HEK293 (cell line): ENCODE data around the gene AEBP2.
A peak's percentile ranks its signal among the peaks of the same experiment; 100 is the strongest.

ENCODE experiments used
- CTCF ChIA-PET: fragments of 350-600 bp; formaldehyde crosslinking; extraction: SDS; loops from one replicate; lab custom pipeline; 2021; ENCODE audit warnings: antibody characterized with exemption; lab: Yijun Ruan, JAX
- POLR2A ChIA-PET: fragments of 300-600 bp; formaldehyde crosslinking; extraction: SDS; loops from one replicate; lab custom pipeline; 2020; ENCODE audit warnings: antibody characterized with exemption, inconsistent platforms; lab: Yijun Ruan, JAX
- H3K27ac ChIP-seq: fragments of 200-500 bp; sonication (Bioruptor generic); 2 replicates; pipeline ENCODE4 v1.5.1; 2014; ENCODE audit warnings: low read depth, low read length, control low read depth, inconsistent platforms; ENCODE audit errors: extremely low read depth
- H3K36me3 ChIP-seq, 2 experiments: fragments of 200-500 bp in 1 of 2; sonication (Bioruptor generic) in 1 of 2; 1 replicate in 1 of 2; 2 replicates in 1 of 2; pipeline ENCODE4 v1.5.1; 2014 to 2017; ENCODE audit warnings: inconsistent platforms in 2 of 2, low read length in 2 of 2; ENCODE audit not compliant: control insufficient read depth in 2 of 2, insufficient read depth in 1 of 2
- H3K4me1 ChIP-seq: fragments of 200-500 bp; sonication (Bioruptor generic); 2 replicates; pipeline ENCODE4 v1.5.1; 2014; ENCODE audit warnings: mild to moderate bottlenecking, low read length, inconsistent platforms; ENCODE audit not compliant: control insufficient read depth, insufficient read depth
- H3K4me3 ChIP-seq: 2 replicates; pipeline ENCODE4 v1.5.1; 2011; ENCODE audit warnings: low read depth, mild to moderate bottlenecking, control low read depth, low read length, moderate library complexity
- H3K9me3 ChIP-seq: fragments of 200-500 bp; sonication (Bioruptor generic); 2 replicates; pipeline ENCODE4 v1.5.1; 2014; ENCODE audit warnings: low read depth, low read length, inconsistent platforms; ENCODE audit not compliant: control insufficient read depth, insufficient read depth
- KLF9 ChIP-seq: fragments of 450-650 bp; formaldehyde crosslinking; IDR thresholded peaks from 2 replicates; pipeline ENCODE4 v1.5.1; 2016; ENCODE audit warnings: missing biosample characterization, missing genetic modification characterization, low read depth
- OSR2 ChIP-seq: fragments of 450-650 bp; formaldehyde crosslinking; IDR thresholded peaks from 2 replicates; pipeline ENCODE4 v1.5.1; 2016; ENCODE audit warnings: missing biosample characterization, missing genetic modification characterization
- PRDM6 ChIP-seq: fragments of 450-650 bp; formaldehyde crosslinking; IDR thresholded peaks from 2 replicates; pipeline ENCODE4 v1.5.1; 2017; ENCODE audit warnings: missing biosample characterization, missing genetic modification characterization
- REST ChIP-seq: fragments of 450-650 bp; formaldehyde crosslinking; IDR thresholded peaks from 2 replicates; pipeline ENCODE4 v1.5.1; 2016; ENCODE audit warnings: missing biosample characterization, missing genetic modification characterization
- SCRT2 ChIP-seq: fragments of 450-650 bp; formaldehyde crosslinking; IDR thresholded peaks from 2 replicates; pipeline ENCODE4 v1.5.1; 2016; ENCODE audit warnings: missing biosample characterization, missing genetic modification characterization
- ZBTB26 ChIP-seq: fragments of 450-650 bp; formaldehyde crosslinking; optimal IDR thresholded peaks from 2 replicates; pipeline ENCODE3; 2016; ENCODE audit warnings: missing biosample characterization, mild to moderate bottlenecking, missing genetic modification characterization
- ZBTB48 ChIP-seq: fragments of 450-650 bp; formaldehyde crosslinking; IDR thresholded peaks from 2 replicates; pipeline ENCODE4 v1.5.1; 2016; ENCODE audit warnings: missing biosample characterization, missing genetic modification characterization
- ZEB2 ChIP-seq: fragments of 450-650 bp; formaldehyde crosslinking; IDR thresholded peaks from 2 replicates; pipeline ENCODE4 v1.5.1; 2016; ENCODE audit warnings: missing biosample characterization, missing genetic modification characterization
- ZFHX2 ChIP-seq: fragments of 450-650 bp; formaldehyde crosslinking; conservative IDR thresholded peaks from 2 replicates; pipeline ENCODE4 v1.5.1; 2016; ENCODE audit warnings: missing biosample characterization, missing genetic modification characterization
- ZNF223 ChIP-seq: fragments of 450-650 bp; formaldehyde crosslinking; IDR thresholded peaks from 2 replicates; pipeline ENCODE4 v1.5.1; 2016; ENCODE audit warnings: missing biosample characterization, missing genetic modification characterization
- ZNF549 ChIP-seq: fragments of 450-650 bp; IDR thresholded peaks from 2 replicates; pipeline ENCODE4 v1.5.1; 2018; ENCODE audit warnings: missing biosample characterization, missing genetic modification characterization, mild to moderate bottlenecking, inconsistent platforms, moderate library complexity
- ZNF561 ChIP-seq: fragments of 450-650 bp; IDR thresholded peaks from 2 replicates; pipeline ENCODE4 v1.5.1; 2018; ENCODE audit warnings: missing biosample characterization, missing genetic modification characterization, borderline replicate concordance
- ZNF596 ChIP-seq: fragments of 450-650 bp; IDR thresholded peaks from 2 replicates; pipeline ENCODE4 v1.5.0; 2018; ENCODE audit warnings: missing biosample characterization, mild to moderate bottlenecking, missing genetic modification characterization, moderate library complexity

Gene AEBP2

DNA sequence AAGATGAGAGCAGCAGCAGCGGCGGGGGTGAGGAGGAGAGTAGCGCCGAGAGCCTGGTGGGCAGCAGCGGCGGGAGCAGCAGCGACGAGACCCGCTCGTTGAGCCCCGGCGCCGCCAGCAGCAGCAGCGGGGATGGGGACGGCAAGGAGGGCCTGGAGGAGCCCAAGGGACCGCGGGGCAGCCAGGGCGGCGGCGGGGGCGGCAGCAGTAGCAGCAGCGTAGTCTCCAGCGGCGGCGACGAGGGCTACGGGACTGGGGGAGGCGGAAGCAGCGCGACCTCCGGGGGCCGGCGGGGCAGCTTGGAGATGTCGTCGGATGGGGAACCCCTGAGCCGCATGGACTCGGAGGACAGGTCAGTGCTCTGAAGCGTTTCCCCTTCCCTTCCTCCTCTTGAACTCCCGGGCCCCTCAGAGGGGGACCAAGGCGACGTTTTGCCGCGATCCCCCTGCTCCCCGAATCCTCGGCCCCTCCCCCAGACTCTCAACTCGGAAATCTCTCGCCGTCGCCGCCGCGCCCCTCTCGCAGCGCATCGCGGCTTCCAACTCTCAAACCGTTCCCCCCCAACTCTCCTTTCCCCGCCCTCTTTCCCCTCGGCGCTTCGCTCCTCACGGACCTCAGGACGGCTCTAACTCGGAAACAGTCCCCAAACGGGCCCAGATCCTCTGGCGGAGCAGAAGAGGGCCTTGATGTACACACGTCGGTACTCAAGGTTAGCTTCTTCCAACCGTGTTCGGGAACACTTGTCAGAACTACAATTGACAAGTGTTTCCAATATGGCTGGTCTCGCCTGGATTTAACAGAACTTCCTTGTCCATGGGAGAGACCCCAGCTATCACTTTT, 947 bp downstream of the AEBP2 start (continued):
- peak; percentile 22; the same call in 1 of the 2 replicates for TF ChIP-seq ZEB2 (tag by site-specific recombination)
- TF ChIP-seq KLF9 (tag by site-specific recombination), result peak; percentile 65; the same call in 1 of the 2 replicates
- TF ChIP-seq REST (tag by site-specific recombination), result peak; percentile 6; the same call in 1 of the 2 replicates
- TF ChIP-seq, all 188 proteins: peak for 27

GRCh38 chr12:19440916-19441315, 1.6 kb downstream of the AEBP2 start:
- Histone ChIP-seq H3K36me3 (peaks cover 0 to 6% of the 10 kb centered on the region in 2 experiments; a peak in 1 of 3 replicates), H3K9me3 (no peaks in the 10 kb centered on the region), H3K27ac (peak overlapping the region; percentile 74; the same call in 1 of the 2 replicates), H3K4me1 (no peaks in the 10 kb centered on the region; the same call in 1 of the 2 replicates), H3K4me3 (peak overlapping the region; percentile 100)
- POLR2A ChIA-PET, result no interaction called here
- CTCF ChIA-PET, result no interaction called here
- TF ChIP-seq ZBTB26, result no peak
- TF ChIP-seq OSR2 (tag by site-specific recombination), result no peak
- no peak for TF ChIP-seq ZFHX2 (tag by site-specific recombination)

DNA sequence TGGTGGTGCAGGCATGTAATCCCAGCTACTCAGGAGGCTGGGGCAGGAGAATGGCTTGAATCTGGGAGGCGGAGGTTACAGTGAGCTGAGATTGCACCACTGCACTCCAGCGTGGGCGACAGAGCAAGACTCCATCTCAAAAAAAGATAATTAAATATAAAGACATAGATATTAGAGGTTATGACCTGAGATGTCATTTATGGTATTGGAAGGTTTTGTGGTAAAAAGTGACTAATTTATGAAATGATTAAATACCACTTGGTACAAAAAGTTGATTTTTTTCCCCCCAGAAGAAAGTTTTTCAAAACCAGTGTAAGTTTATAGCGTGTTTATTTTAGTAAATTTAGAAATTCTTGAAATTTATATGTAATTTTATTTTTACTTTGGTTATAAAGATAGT, 4.3 kb downstream of the AEBP2 start:
- ChIA-PET CTCF (interaction anchor here (0.7 kb wide), 1 partner anchor 1182 kb away, joined by 3 read pairs; no protein-coding TSS in a partner anchor), POLR2A (no interaction called here)
- H3K9me3 ChIP-seq, result no peaks in the 10 kb centered on the region
- H3K4me3 ChIP-seq, result no peak overlapping the region
- peaks cover 0 to 6% of the 10 kb centered on the region in 2 experiments; a peak in 1 of 3 replicates for H3K36me3 ChIP-seq
- no peak overlapping the region for H3K27ac ChIP-seq
- TF ChIP-seq ZNF561 (tag by site-specific recombination) (no peak), ZBTB48 (tag by site-specific recombination) (no peak), ZNF596 (tag by site-specific recombination) (no peak), ZNF223 (peak; percentile 85)
- H3K4me1 ChIP-seq, result peaks cover 3% of the 10 kb centered on the region

DNA sequence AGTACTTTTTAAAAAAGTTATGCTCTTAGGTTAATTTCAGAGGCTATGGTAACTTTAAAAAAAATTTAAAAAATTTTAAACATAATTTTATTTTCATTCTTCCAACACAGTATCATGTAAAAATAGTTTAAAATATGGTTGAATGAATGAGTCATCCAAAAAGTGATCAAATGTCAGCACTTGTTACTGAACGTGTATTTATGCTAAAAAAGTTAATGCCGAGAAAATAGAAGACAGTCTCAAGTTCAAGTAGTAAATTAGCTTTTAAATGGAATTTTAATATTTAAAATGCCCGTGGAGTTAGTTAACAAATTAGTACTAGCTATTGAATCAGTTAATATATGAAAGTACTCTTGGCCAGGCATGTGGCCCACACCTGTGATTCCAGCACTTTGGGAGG, 4.8 kb downstream of the AEBP2 start:
- TF ChIP-seq PRDM6 (tag by site-specific recombination), result peak; percentile 47; the same call in 1 of the 2 replicates
- TF ChIP-seq ZNF549 (tag by site-specific recombination), result no peak
- peak; percentile 62 for TF ChIP-seq SCRT2 (tag by site-specific recombination)
- TF ChIP-seq, all 188 proteins: peak for 2
- Histone ChIP-seq H3K36me3 (peaks cover 0 to 6% of the 10 kb centered on the region in 2 experiments; a peak in 1 of 3 replicates), H3K27ac (no peak overlapping the region), H3K4me3 (no peak overlapping the region), H3K9me3 (no peaks in the 10 kb centered on the region), H3K4me1 (peaks cover 3% of the 10 kb centered on the region)
- CTCF ChIA-PET, result interaction anchor here (0.7 kb wide), 1 partner anchor 1181 kb away, joined by 3 read pairs; no protein-coding TSS in a partner anchor
- POLR2A ChIA-PET, result no interaction called here
